ENCODE measurements around the gene MOK.
A peak's percentile ranks its signal among the peaks of the same experiment; 100 is the strongest.
"Not testable (repeated sequence)": the region's sequence is repeated elsewhere in the genome, so short reads cannot be mapped to it uniquely, and the experiment has no call there.

Gene MOK

DNA sequence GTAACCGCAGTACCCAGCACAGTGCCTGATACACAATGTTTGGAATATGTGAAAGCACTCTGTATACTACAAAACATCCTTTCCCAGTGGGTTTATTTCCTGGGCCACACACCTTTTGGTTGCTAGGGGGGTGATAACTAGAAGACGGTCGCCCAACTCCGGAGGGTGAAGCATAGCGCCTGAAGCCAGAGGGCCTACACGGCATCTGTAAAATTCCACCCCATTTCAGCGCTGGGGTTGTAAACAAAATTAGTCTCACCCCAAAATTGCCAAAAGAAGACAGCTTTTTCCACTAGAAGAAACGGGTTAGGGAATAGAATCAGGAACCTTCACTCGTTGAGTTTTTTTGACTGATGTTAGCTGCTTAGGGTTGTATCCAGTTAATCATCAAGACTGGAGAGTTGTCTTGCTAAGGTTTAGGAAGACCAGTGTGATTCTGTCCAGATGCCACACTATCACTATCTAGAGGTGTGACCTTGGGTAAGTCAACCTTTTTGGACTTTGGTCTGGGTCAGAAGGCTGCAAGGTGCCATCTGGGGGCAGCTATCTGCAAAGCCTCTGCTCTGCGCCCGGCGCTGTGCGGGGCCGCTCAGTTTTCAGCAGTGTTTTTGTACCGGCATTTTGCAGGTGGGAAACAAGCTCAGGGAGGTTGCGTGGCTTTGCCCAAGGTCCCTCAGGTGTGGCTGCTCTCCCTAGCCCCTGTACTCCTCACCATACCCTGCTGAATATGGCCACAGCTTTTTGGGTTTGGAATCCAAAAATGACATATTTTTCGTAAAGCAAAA is 15.9 kb upstream of the MOK start:
- DNase-seq, result no peak

- DNase-seq, result peak; percentile 39
Observed at GRCh38 chr14:102320033-102320660, 15.2 kb upstream of the MOK start.

DNA sequence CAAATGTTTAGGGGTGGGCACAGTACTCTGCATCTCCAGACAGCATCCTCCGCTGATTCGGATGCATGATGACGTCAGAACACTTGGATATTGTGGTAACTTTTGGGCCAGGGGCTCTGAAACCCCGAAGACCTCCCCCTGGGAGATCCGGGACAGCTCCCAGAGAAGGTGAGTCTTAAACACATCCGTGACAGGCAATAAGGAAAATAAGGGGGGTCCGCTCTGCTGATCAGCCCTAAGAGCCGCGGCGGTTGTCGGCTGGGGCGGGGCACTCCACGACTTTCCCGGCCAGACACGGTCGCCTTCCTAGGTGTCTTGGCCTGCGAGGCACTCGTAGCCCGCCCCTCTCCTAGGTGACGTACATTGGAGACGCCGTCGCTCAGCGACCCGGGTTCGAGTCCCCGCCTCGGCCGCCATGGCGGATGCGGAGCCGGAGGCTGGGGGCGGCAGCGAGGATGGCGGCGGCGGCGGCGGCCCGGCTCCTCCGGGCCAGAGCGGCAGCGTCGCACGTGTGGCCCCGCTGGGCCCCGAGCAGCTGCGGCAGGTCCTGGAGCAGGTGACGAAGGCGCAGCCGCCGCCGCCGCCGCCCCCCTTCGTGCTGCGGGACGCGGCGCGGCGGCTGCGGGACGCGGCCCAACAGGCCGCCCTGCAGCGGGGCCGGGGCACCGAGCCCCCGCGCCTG is 14.5 kb upstream of the MOK start, which contains the start of gene ZNF839:
ZNF839 (plus strand) TSS at position 396 of the 682 bp plus-strand sequence; CDS start at position 416, 20 bp downstream.
- peak; percentile 94 for DNase-seq

DNA sequence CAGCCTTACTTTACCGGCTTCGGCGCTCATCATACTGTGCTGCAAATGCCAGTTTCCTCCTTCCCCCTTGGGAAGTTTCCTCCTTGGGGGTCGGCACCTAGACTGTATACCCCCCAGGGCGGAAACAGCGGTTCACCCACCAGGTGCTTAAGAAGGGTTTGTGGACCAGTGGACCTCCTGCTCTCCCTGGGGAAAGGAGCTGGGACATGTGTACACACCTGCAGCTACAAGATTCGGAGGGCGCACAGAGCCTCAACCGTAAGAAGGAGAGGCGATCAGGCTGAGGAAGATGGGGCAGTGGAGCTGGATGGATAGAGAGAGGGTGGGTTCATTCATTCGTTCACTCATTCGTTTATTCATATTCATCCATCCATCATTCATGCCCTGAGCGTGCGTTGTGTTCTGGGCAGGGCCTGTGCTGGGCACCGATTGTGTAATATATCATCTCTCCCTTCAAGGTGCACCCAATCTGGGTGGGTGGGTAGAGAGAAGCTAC is 13.9 kb upstream of the MOK start:
- DNase-seq, result no peak

- peak; percentile 51 for DNase-seq
Observed at GRCh38 chr14:102317564-102318248, 12.7 kb upstream of the MOK start.

GRCh38 chr14:102316743-102317563 is 12.0 kb upstream of the MOK start:
- DNase-seq, result peak; percentile 94

- no peak for DNase-seq
Observed at GRCh38 chr14:102316338-102316742, 11.4 kb upstream of the MOK start.

- DNase-seq, result no peak
Observed at GRCh38 chr14:102315121-102315520, 10.2 kb upstream of the MOK start.

- DNase-seq, result peak; percentile 82
Observed at GRCh38 chr14:102314242-102315011, 9.5 kb upstream of the MOK start.

DNA sequence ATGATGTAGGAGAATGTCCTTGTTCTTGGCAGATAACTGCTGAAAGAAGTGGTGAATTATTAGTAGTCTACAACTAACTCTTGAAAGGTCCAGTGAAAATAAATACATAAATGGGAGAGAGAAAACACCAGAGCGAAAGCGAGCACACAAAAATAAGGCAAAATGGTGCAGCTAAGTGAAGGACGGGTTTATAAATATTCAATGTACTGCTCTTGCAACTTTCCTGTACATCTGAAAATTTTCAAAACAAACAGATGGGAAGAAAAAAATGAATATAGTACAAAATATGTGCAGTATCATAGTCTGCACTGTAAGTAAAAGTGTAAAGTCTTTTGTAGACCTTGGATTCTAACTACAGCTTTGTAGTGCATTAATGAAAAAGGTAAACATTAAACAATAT is 1.3 kb downstream of the MOK start:
- DNase-seq, result no peak

- not testable (repeated sequence) for DNase-seq
Observed at GRCh38 chr14:102298303-102299070, 6.5 kb downstream of the MOK start.

GRCh38 chr14:102297436-102298170 is 7.4 kb downstream of the MOK start:
- DNase-seq, result no peak

DNA sequence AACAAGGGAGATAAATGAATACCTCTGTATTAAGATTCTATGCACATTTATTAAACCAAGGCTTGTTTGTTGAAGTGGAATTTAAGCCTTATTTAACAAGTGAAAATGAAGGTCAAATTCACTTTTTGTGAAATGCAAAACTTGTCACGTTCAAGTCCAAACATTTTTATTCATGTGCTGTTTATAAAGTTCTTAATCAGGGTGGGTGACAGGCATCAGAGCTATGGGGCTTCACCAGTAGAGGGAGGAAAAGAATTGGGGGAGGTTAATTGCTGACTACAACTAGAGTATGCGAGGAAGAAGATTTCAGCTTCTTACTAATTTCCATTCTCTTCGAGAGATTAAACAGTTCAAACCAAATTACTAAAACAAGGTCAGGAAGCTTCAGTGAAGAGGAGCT is 9.7 kb downstream of the MOK start:
- DNase-seq, result no peak

- DNase-seq, result no peak
Observed at GRCh38 chr14:102293781-102294180, 11.2 kb downstream of the MOK start.

- no peak for DNase-seq
Observed at GRCh38 chr14:102292441-102292840, 12.5 kb downstream of the MOK start.

- DNase-seq, result no peak
Observed at GRCh38 chr14:102288139-102288538, 16.8 kb downstream of the MOK start.

GRCh38 chr14:102285106-102285505 is 19.9 kb downstream of the MOK start:
- DNase-seq, result no peak

DNA sequence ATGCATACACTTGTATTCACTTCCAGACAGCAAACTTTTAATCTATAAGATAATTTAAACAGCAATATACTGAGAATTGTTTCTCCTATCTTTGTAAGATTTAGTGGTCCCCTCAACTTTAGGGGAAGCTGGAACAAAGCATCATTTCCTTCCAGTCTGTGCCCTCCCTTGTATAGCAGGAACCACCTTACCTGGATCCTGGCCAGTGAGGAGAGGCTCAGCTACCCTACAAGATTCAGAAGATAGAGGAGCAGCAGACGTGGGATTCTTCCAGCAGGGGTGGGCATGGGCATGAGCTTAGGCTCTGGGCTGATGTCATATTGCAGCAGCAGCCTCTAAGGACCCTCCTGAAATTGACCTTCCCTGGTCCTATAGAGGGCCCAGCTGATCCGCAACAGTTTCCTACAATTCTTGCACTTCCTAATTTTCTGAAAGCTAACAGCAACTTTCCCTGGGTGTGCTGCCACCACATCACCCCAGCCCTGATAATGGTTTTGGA is 21.3 kb downstream of the MOK start:
- no peak for DNase-seq

DNA sequence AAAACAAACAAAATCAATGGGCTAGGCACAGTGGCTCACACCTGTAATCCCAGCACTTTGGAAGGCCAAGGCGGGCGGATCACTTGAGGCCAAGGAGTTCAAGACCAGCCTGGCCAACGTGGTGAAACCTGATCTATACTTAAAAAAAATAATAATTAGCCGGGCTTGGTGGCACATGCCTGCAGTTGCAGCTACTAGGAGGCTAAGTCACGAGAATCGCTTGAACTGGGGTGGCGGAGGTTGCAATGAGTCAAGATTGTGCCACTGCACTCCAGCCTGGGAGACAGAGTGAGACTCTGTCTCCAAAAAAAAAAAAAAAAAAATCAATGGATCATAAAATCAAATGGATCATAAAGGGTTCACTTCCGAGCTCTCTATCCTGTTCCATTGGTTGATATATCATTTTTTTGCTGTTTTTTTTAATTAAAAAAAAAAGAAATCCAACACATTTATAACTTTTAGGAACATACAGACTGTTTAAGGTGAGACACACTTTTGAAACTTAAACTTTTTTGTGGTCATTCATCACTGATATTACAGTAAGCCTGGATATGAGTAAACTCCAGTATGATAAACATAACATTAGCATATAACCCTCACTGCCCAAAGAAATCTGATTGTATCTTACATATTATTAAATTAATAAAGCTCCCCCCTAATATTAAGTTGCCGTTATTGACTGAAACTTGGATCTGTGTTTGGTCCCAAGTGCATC is 22.1 kb downstream of the MOK start:
- no peak for DNase-seq
